ENCODE results near the gene RAB20. TPM values are rescaled to one million over a fixed set of nuclear protein-coding genes. Genes with fewer than 3 reads are reported as not detected.
A peak's percentile ranks its signal among the peaks of the same experiment; 100 is the strongest.

The RAB20 gene
- total RNA-seq, 1 experiment from 2014 or later: 7.9 TPM

- Histone ChIP-seq H3K4me1 (ENCODE audit: control insufficient read depth, insufficient read depth, low read length) (peaks cover 5% of the 10 kb centered on the region), H3K27ac (ENCODE audit: low read length) (no peak overlapping the region), H3K9me3 (ENCODE audit: control insufficient read depth, insufficient read depth, low read depth, low read length) (no peaks in the 10 kb centered on the region), H3K27me3 (ENCODE audit: control insufficient read depth, insufficient read depth, low read length) (no peaks in the 10 kb centered on the region), H3K36me3 (ENCODE audit: control insufficient read depth, insufficient read depth, low read length) (no peaks in the 10 kb centered on the region; the same call in 1 of the 2 replicates), H3K4me3 (ENCODE audit: low read depth in 2 of 2, low read length in 2 of 2) (no peak overlapping the region)
- POLR2A ChIA-PET: no interaction called here
- CTCF ChIA-PET: interaction anchor here (0.6 kb wide), 1 partner anchor 36 kb away, joined by 3 read pairs; no protein-coding TSS in a partner anchor
- in situ Hi-C loops (cut with HindIII; ENCODE audit: low pct_unique_long_range_greater_than_20kb, low sequenced_read_pairs) (no loop called here), intact Hi-C loops (cut with micrococcal nuclease; ENCODE audit: unreplicated experiment) (no loop called here)
- DNase-seq (ENCODE audit: low read depth, low spot score) (no peak), ATAC-seq (no peak)
- no TSS peak for BruUV-seq (replicated peaks)
- TF ChIP-seq POLR2AphosphoS5 (IDR thresholded peaks at IDR 0.05; ENCODE audit: low read depth, low read length): no peak
- TF ChIP-seq, protein P1, sequence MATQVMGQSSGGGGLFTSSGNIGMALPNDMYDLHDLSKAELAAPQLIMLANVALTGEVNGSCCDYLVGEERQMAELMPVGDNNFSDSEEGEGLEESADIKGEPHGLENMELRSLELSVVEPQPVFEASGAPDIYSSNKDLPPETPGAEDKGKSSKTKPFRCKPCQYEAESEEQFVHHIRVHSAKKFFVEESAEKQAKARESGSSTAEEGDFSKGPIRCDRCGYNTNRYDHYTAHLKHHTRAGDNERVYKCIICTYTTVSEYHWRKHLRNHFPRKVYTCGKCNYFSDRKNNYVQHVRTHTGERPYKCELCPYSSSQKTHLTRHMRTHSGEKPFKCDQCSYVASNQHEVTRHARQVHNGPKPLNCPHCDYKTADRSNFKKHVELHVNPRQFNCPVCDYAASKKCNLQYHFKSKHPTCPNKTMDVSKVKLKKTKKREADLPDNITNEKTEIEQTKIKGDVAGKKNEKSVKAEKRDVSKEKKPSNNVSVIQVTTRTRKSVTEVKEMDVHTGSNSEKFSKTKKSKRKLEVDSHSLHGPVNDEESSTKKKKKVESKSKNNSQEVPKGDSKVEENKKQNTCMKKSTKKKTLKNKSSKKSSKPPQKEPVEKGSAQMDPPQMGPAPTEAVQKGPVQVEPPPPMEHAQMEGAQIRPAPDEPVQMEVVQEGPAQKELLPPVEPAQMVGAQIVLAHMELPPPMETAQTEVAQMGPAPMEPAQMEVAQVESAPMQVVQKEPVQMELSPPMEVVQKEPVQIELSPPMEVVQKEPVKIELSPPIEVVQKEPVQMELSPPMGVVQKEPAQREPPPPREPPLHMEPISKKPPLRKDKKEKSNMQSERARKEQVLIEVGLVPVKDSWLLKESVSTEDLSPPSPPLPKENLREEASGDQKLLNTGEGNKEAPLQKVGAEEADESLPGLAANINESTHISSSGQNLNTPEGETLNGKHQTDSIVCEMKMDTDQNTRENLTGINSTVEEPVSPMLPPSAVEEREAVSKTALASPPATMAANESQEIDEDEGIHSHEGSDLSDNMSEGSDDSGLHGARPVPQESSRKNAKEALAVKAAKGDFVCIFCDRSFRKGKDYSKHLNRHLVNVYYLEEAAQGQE (IDR thresholded peaks at IDR 0.05; ENCODE audit: insufficient read depth in 1 of 2, low read depth in 2 of 2, low read length in 1 of 2): no peak
- no peak for TF ChIP-seq CTCF (IDR thresholded peaks at IDR 0.05)
- no peak for TF ChIP-seq TCF7L2 (IDR thresholded peaks at IDR 0.05; ENCODE audit: low read depth, low read length)
- TF ChIP-seq SIN3A (IDR thresholded peaks at IDR 0.05; ENCODE audit: borderline replicate concordance, insufficient read depth, low read depth, low read length): no peak
Measured at GRCh38 chr13:110563463-110563774, 1.9 kb upstream of the RAB20 start.

DNA sequence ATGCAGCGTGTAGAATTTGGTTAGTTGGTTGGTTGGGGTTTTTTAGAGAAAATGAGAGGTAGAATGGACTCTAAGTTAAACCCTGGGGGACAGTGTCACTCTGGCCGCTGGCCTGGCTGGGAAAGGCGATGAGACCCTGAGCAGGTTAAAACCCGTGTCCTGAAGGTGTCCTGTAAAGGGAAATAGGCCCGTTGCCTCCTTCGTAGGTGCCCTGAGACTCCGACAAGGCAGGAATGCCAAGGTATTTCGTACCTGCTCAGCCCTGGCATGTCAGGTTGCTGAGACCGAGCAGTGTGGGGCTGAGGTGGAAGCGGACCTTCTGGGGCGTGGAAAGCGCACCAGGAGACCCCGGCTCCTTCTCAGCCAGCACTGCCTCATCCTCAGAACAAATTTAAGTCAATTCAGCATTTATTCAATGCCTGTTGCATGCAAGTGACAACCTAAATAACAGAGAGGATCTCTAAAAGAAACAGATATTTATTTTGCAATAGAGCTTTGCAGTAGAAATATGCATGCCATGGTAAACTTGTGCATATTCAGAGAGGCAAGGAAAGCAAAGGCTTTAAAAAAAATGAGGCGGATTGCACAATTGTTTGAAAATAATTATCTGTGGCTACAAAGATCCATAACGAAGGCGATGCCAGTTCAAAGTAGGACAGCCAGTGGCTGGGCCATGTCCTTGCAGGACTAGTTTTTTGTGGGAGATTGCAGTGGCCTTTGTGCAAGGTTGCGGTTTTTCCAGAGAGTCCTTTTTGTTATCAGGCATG is 1.4 kb upstream of the RAB20 start:
- no peaks in the 10 kb centered on the region for H3K27me3 ChIP-seq (ENCODE audit: control insufficient read depth, insufficient read depth, low read length)
- in situ Hi-C loops (cut with HindIII; ENCODE audit: low pct_unique_long_range_greater_than_20kb, low sequenced_read_pairs): no loop called here
- no peak for ATAC-seq
- no peak for DNase-seq (ENCODE audit: low read depth, low spot score)
- peak overlapping the region; percentile 46 for H3K27ac ChIP-seq (ENCODE audit: low read length)
- peak overlapping the region; percentile 66 to 69; a peak in 3 of 4 replicates for H3K4me3 ChIP-seq (ENCODE audit: low read depth in 2 of 2, low read length in 2 of 2)
- TF ChIP-seq, protein P1 (IDR thresholded peaks at IDR 0.05; ENCODE audit: insufficient read depth in 1 of 2, low read depth in 2 of 2, low read length in 1 of 2): no peak
- TF ChIP-seq CTCF (IDR thresholded peaks at IDR 0.05) (no peak), TCF7L2 (IDR thresholded peaks at IDR 0.05; ENCODE audit: low read depth, low read length) (no peak), POLR2AphosphoS5 (IDR thresholded peaks at IDR 0.05; ENCODE audit: low read depth, low read length) (no peak)
- ChIA-PET POLR2A (no interaction called here), CTCF (no interaction called here)
- H3K9me3 ChIP-seq (ENCODE audit: control insufficient read depth, insufficient read depth, low read depth, low read length): no peaks in the 10 kb centered on the region
- intact Hi-C loops (cut with micrococcal nuclease; ENCODE audit: unreplicated experiment): no loop called here
- H3K4me1 ChIP-seq (ENCODE audit: control insufficient read depth, insufficient read depth, low read length): peaks cover 5% of the 10 kb centered on the region
- H3K36me3 ChIP-seq (ENCODE audit: control insufficient read depth, insufficient read depth, low read length): no peaks in the 10 kb centered on the region; the same call in 1 of the 2 replicates
- BruUV-seq (replicated peaks): no TSS peak
